Omental fat pad (tissue), 4 donors: ENCODE data around the gene FBXO11. TPM values are rescaled to one million over a fixed set of nuclear protein-coding genes. Genes with fewer than 3 reads are reported as not detected.

ENCODE experiments used
- ATAC-seq: fragments of 150-250 bp; one replicate; pipeline ENCODE4 v1.9.1; 2016; ENCODE audit warnings: mild to moderate bottlenecking, moderate library complexity; ENCODE audit not compliant: low FRiP score
- DNase-seq: peaks from one replicate; pipeline ENCODE4 v3.0.0-alpha.2; 2019; ENCODE audit warnings: low spot score
- CTCF ChIP-seq, 3 donors: fragments of 450-650 bp; IDR thresholded peaks; one replicate each; pipeline ENCODE4 v1.5.1; 2016 to 2017; ENCODE audit warnings: antibody characterized with exemption in 3 of 3, mild to moderate bottlenecking in 3 of 3, moderate library complexity in 2 of 3
- total RNA-seq, 4 donors: library from RNA; depleted of rRNA; stranded (reverse); fragments of >200 nt; gene quantifications; one replicate each; pipeline ENCODE4 v1.1.0, GENCODE V29; 2016

The FBXO11 gene
- total RNA-seq, 4 donors from 2014 or later: 43.8 to 68.6 (median 56.0) TPM

GRCh38 chr2:47876912-47877311 lies 29.4 kb downstream of the FBXO11 start:
- DNase-seq (no peak), ATAC-seq (no peak)
- TF ChIP-seq CTCF (IDR thresholded peaks at IDR 0.05): no peak

GRCh38 chr2:47872941-47873340 lies 33.4 kb downstream of the FBXO11 start:
- no peak for TF ChIP-seq CTCF (IDR thresholded peaks at IDR 0.05)

GRCh38 chr2:47870641-47871540 lies 35.4 kb downstream of the FBXO11 start:
- DNase-seq: no peak
- ATAC-seq: no peak
- no peak for TF ChIP-seq CTCF (IDR thresholded peaks at IDR 0.05)

More at GRCh38 chr2:47872941-47873340, 33.4 kb downstream of the FBXO11 start:
- DNase-seq (no peak), ATAC-seq (no peak)

GRCh38 chr2:47869859-47870595 lies 36.3 kb downstream of the FBXO11 start:
- TF ChIP-seq CTCF (IDR thresholded peaks at IDR 0.05): no peak
- no peak for ATAC-seq
- DNase-seq: no peak

GRCh38 chr2:47868611-47869352 lies 37.5 kb downstream of the FBXO11 start:
- DNase-seq (no peak), ATAC-seq (no peak)
- no peak for TF ChIP-seq CTCF (IDR thresholded peaks at IDR 0.05)

- TF ChIP-seq CTCF (IDR thresholded peaks at IDR 0.05): no peak
- ATAC-seq: peak; percentile 60
- no peak for DNase-seq
Observed at GRCh38 chr2:47867205-47867604, 39.1 kb downstream of the FBXO11 start.
